ENCODE measurements around the gene ACSM2A.
"Not testable (repeated sequence)": the region's sequence is repeated elsewhere in the genome, so short reads cannot be mapped to it uniquely, and the experiment has no call there.

- TF ChIP-seq POLR2A (IDR thresholded peaks at IDR 0.05; ENCODE audit: low read depth, low read length); POLR2AphosphoS5 (IDR thresholded peaks at IDR 0.05; ENCODE audit: low read depth, low read length); TAF1 (IDR thresholded peaks at IDR 0.05; ENCODE audit: borderline replicate concordance, low read depth, low read length): not testable (repeated sequence)
Observed at GRCh38 chr16:20430480-20430879, 20.8 kb upstream of the ACSM2A start.

All from GM12892 (cell line).